BLaER1 (cell line): Measurements from ENCODE around the gene SCUBE2.

Experiments
- H3K27ac ChIP-seq: shearing (Covaris generic); formaldehyde crosslinking; 2 replicates; pipeline ENCODE4 v1.8.1; 2022
- H3K27me3 ChIP-seq: shearing (Covaris generic); formaldehyde crosslinking; 2 replicates; pipeline ENCODE4 v1.8.1; 2022
- H3K36me3 ChIP-seq: shearing (Covaris generic); formaldehyde crosslinking; 2 replicates; pipeline ENCODE4 v1.8.1; 2022
- H3K4me1 ChIP-seq: shearing (Covaris generic); formaldehyde crosslinking; 2 replicates; pipeline ENCODE4 v1.8.1; 2022
- H3K4me2 ChIP-seq: shearing (Covaris generic); formaldehyde crosslinking; 2 replicates; pipeline ENCODE4 v1.8.1; 2022
- H3K4me3 ChIP-seq: shearing (Covaris generic); formaldehyde crosslinking; 2 replicates; pipeline ENCODE4 v1.8.1; 2022
- H3K9ac ChIP-seq: shearing (Covaris generic); formaldehyde crosslinking; 2 replicates; pipeline ENCODE4 v1.8.1; 2022
- H3K9me3 ChIP-seq: shearing (Covaris generic); formaldehyde crosslinking; 2 replicates; pipeline ENCODE4 v1.8.1; 2022
- H4K20me1 ChIP-seq: shearing (Covaris generic); formaldehyde crosslinking; 2 replicates; pipeline ENCODE4 v1.8.1; 2022
- Cebpa-rat ChIP-seq: shearing (Covaris generic); IDR thresholded peaks from 2 replicates; pipeline ENCODE4 v1.8.1; 2022

The SCUBE2 gene

GRCh38 chr11:9049959-9050358 is 41.4 kb downstream of the SCUBE2 start:
- peaks cover 5% of the 10 kb centered on the region; the same call in 1 of the 2 replicates for H3K4me1 ChIP-seq
- no peak overlapping the region for H3K4me2 ChIP-seq
- no peaks in the 10 kb centered on the region for H3K36me3 ChIP-seq
- no peak overlapping the region for H3K4me3 ChIP-seq
- H4K20me1 ChIP-seq, result no peaks in the 10 kb centered on the region
- no peak overlapping the region for H3K9ac ChIP-seq
- no peak for TF ChIP-seq Cebpa-rat
- H3K27ac ChIP-seq, result no peak overlapping the region
- no peaks in the 10 kb centered on the region for H3K27me3 ChIP-seq
- no peaks in the 10 kb centered on the region for H3K9me3 ChIP-seq

GRCh38 chr11:9047964-9048523 is 43.4 kb downstream of the SCUBE2 start:
- Histone ChIP-seq H3K27ac (no peak overlapping the region), H3K4me2 (no peak overlapping the region), H3K9me3 (no peaks in the 10 kb centered on the region), H4K20me1 (no peaks in the 10 kb centered on the region), H3K4me1 (peaks cover 5% of the 10 kb centered on the region; the same call in 1 of the 2 replicates), H3K9ac (no peak overlapping the region), H3K27me3 (no peaks in the 10 kb centered on the region), H3K4me3 (no peak overlapping the region), H3K36me3 (no peaks in the 10 kb centered on the region)
- TF ChIP-seq Cebpa-rat, result no peak

GRCh38 chr11:9046481-9046880 is 44.9 kb downstream of the SCUBE2 start:
- H3K36me3 ChIP-seq, result no peaks in the 10 kb centered on the region
- no peak overlapping the region for H3K4me2 ChIP-seq
- peaks cover 5% of the 10 kb centered on the region; the same call in 1 of the 2 replicates for H3K4me1 ChIP-seq
- no peaks in the 10 kb centered on the region for H4K20me1 ChIP-seq
- H3K4me3 ChIP-seq, result no peak overlapping the region
- no peaks in the 10 kb centered on the region for H3K9me3 ChIP-seq
- no peak overlapping the region for H3K27ac ChIP-seq
- H3K27me3 ChIP-seq, result no peaks in the 10 kb centered on the region
- no peak for TF ChIP-seq Cebpa-rat
- no peak overlapping the region for H3K9ac ChIP-seq

GRCh38 chr11:9042488-9042887 is 48.9 kb downstream of the SCUBE2 start:
- Histone ChIP-seq H3K9me3 (no peaks in the 10 kb centered on the region), H3K4me3 (no peak overlapping the region), H3K9ac (no peak overlapping the region), H3K4me2 (no peak overlapping the region), H3K4me1 (no peaks in the 10 kb centered on the region), H3K27me3 (no peaks in the 10 kb centered on the region), H3K36me3 (no peaks in the 10 kb centered on the region), H4K20me1 (no peaks in the 10 kb centered on the region), H3K27ac (no peak overlapping the region)
- TF ChIP-seq Cebpa-rat, result no peak

- Histone ChIP-seq H3K36me3 (no peaks in the 10 kb centered on the region), H3K9ac (no peak overlapping the region), H3K9me3 (no peaks in the 10 kb centered on the region), H3K4me1 (no peaks in the 10 kb centered on the region), H3K4me2 (no peak overlapping the region), H3K27me3 (no peaks in the 10 kb centered on the region), H3K4me3 (no peak overlapping the region), H3K27ac (no peak overlapping the region), H4K20me1 (no peaks in the 10 kb centered on the region)
- TF ChIP-seq Cebpa-rat, result no peak
Observed at GRCh38 chr11:9041747-9042146, 49.7 kb downstream of the SCUBE2 start.

- Histone ChIP-seq H3K9me3 (no peaks in the 10 kb centered on the region), H3K4me3 (no peak overlapping the region), H3K4me1 (no peaks in the 10 kb centered on the region), H3K27ac (no peak overlapping the region), H3K9ac (no peak overlapping the region), H3K36me3 (no peaks in the 10 kb centered on the region), H4K20me1 (no peaks in the 10 kb centered on the region), H3K27me3 (no peaks in the 10 kb centered on the region), H3K4me2 (no peak overlapping the region)
- no peak for TF ChIP-seq Cebpa-rat
Observed at GRCh38 chr11:9040410-9040809, 51.0 kb downstream of the SCUBE2 start.

GRCh38 chr11:9039863-9040262 is 51.5 kb downstream of the SCUBE2 start:
- no peak for TF ChIP-seq Cebpa-rat
- Histone ChIP-seq H3K36me3 (no peaks in the 10 kb centered on the region), H3K4me1 (no peaks in the 10 kb centered on the region), H3K9ac (no peak overlapping the region), H3K4me2 (no peak overlapping the region), H3K27ac (no peak overlapping the region), H3K4me3 (no peak overlapping the region), H4K20me1 (no peaks in the 10 kb centered on the region), H3K9me3 (no peaks in the 10 kb centered on the region), H3K27me3 (no peaks in the 10 kb centered on the region)

- Histone ChIP-seq H4K20me1 (no peaks in the 10 kb centered on the region), H3K4me3 (no peak overlapping the region), H3K27ac (no peak overlapping the region), H3K27me3 (no peaks in the 10 kb centered on the region), H3K9me3 (no peaks in the 10 kb centered on the region), H3K9ac (no peak overlapping the region), H3K4me2 (no peak overlapping the region), H3K36me3 (no peaks in the 10 kb centered on the region), H3K4me1 (no peaks in the 10 kb centered on the region)
- TF ChIP-seq Cebpa-rat, result no peak
Observed at GRCh38 chr11:9039198-9039597, 52.2 kb downstream of the SCUBE2 start.

- no peak overlapping the region for H3K9ac ChIP-seq
- no peak overlapping the region for H3K27ac ChIP-seq
- H3K27me3 ChIP-seq, result no peaks in the 10 kb centered on the region
- no peak overlapping the region for H3K4me3 ChIP-seq
- no peaks in the 10 kb centered on the region for H3K9me3 ChIP-seq
- no peak for TF ChIP-seq Cebpa-rat
- H3K4me2 ChIP-seq, result no peak overlapping the region
- no peaks in the 10 kb centered on the region for H3K4me1 ChIP-seq
- no peaks in the 10 kb centered on the region for H4K20me1 ChIP-seq
- no peaks in the 10 kb centered on the region for H3K36me3 ChIP-seq
Observed at GRCh38 chr11:9038541-9038940, 52.9 kb downstream of the SCUBE2 start.

- H3K4me1 ChIP-seq, result no peaks in the 10 kb centered on the region
- no peaks in the 10 kb centered on the region for H3K36me3 ChIP-seq
- no peaks in the 10 kb centered on the region for H4K20me1 ChIP-seq
- H3K9ac ChIP-seq, result no peak overlapping the region
- H3K27ac ChIP-seq, result no peak overlapping the region
- no peaks in the 10 kb centered on the region for H3K9me3 ChIP-seq
- H3K4me2 ChIP-seq, result no peak overlapping the region
- no peak for TF ChIP-seq Cebpa-rat
- no peaks in the 10 kb centered on the region for H3K27me3 ChIP-seq
- H3K4me3 ChIP-seq, result no peak overlapping the region
Observed at GRCh38 chr11:9037963-9038362, 53.4 kb downstream of the SCUBE2 start.

GRCh38 chr11:9037046-9037780 is 54.2 kb downstream of the SCUBE2 start:
- TF ChIP-seq Cebpa-rat, result no peak
- no peak overlapping the region for H3K4me3 ChIP-seq
- no peaks in the 10 kb centered on the region for H3K27me3 ChIP-seq
- H3K36me3 ChIP-seq, result no peaks in the 10 kb centered on the region
- H3K4me1 ChIP-seq, result no peaks in the 10 kb centered on the region
- H3K9ac ChIP-seq, result no peak overlapping the region
- no peak overlapping the region for H3K27ac ChIP-seq
- no peaks in the 10 kb centered on the region for H4K20me1 ChIP-seq
- H3K4me2 ChIP-seq, result no peak overlapping the region
- no peaks in the 10 kb centered on the region for H3K9me3 ChIP-seq
